GM10248 (cell line): ENCODE results near the gene ERCC4.

Experiments
- CTCF ChIA-PET: fragments of 300-600 bp; sonication (Branson Sonifier 250); formaldehyde crosslinking; extraction: SDS; loops from one replicate; lab custom pipeline; 2021; ENCODE audit warnings: antibody characterized with exemption; lab: Yijun Ruan, JAX
- POLR2A ChIA-PET: fragments of 350-650 bp; sonication (Branson Sonifier 250); formaldehyde crosslinking; extraction: SDS; loops from one replicate; lab custom pipeline; 2020; ENCODE audit warnings: antibody characterized with exemption; lab: Yijun Ruan, JAX
- DNase-seq: peaks from one replicate; pipeline ENCODE4 v3.0.0; 2012; ENCODE audit errors: extremely low spot score
- TF ChIP-seq, protein P1 (sequence below): IDR thresholded peaks from 2 replicates; pipeline ENCODE4 v1.5.1; 2012; ENCODE audit warnings: mild to moderate bottlenecking, low read depth; ENCODE audit errors: extremely low read depth, missing control alignments, control extremely low read depth

Gene ERCC4

DNA sequence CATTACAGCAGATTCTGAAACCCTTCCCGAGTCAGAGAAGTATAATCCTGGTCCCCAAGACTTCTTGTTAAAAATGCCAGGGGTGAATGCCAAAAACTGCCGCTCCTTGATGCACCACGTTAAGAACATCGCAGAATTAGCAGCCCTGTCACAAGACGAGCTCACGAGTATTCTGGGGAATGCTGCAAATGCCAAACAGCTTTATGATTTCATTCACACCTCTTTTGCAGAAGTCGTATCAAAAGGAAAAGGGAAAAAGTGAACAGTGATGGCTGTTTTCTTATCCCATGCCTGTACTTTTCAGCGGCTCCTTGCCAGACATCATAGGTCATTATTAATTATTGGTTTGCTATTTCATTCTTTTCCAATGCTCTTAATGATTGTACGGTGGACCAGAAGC, 28.1 kb downstream of the ERCC4 start:
- CTCF ChIA-PET, result interaction anchor here (1.1 to 2.0 kb wide), 5 partner anchors 14 to 28 kb away, joined by 3 to 6 read pairs (median 4); partner anchors contain the start of gene ERCC4
- TF ChIP-seq, protein P1, sequence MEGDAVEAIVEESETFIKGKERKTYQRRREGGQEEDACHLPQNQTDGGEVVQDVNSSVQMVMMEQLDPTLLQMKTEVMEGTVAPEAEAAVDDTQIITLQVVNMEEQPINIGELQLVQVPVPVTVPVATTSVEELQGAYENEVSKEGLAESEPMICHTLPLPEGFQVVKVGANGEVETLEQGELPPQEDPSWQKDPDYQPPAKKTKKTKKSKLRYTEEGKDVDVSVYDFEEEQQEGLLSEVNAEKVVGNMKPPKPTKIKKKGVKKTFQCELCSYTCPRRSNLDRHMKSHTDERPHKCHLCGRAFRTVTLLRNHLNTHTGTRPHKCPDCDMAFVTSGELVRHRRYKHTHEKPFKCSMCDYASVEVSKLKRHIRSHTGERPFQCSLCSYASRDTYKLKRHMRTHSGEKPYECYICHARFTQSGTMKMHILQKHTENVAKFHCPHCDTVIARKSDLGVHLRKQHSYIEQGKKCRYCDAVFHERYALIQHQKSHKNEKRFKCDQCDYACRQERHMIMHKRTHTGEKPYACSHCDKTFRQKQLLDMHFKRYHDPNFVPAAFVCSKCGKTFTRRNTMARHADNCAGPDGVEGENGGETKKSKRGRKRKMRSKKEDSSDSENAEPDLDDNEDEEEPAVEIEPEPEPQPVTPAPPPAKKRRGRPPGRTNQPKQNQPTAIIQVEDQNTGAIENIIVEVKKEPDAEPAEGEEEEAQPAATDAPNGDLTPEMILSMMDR, result no peak
- no peak for DNase-seq
- POLR2A ChIA-PET, result no interaction called here

DNA sequence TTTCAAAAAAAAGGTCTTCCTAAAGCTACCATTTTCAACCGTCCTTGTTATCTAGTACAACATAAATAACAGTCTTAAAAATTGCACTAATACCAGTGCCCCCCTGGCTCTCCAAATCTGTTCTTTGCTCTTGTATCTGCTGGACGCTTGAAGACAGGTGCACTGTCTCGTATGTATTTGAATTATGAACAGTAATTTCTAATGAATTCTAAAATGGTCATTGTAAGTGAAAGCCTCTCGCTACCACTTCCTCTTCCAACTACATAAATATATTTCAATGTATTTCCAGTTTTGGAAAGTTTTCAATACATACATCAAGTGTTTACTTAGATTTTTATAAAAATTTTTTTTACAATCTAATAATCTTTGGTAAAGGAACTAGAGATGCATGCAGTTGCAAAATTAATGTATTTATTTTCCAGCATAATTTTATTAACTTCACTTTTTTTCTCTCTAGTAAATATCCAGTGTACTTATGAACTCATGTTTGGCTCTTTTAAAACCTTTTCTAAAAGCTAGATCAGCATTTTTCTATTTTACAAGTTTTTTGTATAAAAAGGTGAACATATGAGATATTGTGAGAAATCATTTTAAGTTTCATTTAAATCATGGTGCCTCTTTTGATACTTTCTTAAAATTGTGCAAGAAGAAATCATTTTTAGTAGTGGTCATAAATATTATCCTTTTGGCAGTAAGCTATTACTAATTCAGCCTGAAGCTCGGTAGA, 31.0 kb downstream of the ERCC4 start:
- TF ChIP-seq, protein P1, result no peak
- no peak for DNase-seq
- ChIA-PET POLR2A (no interaction called here), CTCF (no interaction called here)

DNA sequence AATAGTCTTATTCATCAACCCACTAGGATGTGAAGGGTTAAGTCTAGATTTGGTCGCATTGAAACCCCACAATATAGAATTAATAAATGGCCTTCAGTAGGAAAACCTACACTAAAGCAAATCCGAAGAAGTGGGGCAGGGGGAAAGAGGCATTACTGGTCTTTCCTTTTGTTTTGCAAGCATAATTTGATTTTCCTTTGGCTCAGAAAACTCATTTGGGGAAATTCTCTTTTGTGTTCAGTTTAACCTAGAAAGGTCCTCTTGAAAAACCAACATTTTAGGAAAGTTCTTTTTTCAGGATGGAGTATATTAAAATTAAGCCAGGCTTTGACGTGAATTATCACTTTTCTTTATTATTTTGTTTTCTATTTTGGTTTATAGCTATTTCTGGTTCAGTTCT, 31.7 kb downstream of the ERCC4 start:
- DNase-seq, result no peak
- TF ChIP-seq, protein P1, result no peak
- CTCF ChIA-PET, result no interaction called here
- POLR2A ChIA-PET, result no interaction called here

DNA sequence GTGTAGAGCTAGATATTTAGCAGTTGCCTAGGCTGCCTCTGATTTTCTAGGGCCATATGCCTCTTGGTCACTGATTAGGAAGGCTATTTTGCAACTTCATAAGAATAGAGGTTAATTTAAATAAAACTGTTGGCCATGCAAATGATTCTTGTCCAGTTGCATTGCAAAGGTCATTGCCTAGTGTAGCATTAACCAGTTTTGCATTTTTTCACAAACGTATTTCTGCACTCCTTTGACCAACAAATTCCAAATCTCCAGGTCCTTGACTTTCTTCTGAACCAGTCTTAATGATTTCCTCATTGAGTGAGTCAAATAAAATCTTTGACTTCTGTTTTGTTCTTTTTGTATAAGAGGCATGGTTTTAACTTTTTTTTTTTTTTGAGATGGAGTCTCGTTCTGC, 33.5 kb downstream of the ERCC4 start:
- TF ChIP-seq, protein P1, result no peak
- ChIA-PET POLR2A (no interaction called here), CTCF (no interaction called here)
- DNase-seq, result no peak

DNA sequence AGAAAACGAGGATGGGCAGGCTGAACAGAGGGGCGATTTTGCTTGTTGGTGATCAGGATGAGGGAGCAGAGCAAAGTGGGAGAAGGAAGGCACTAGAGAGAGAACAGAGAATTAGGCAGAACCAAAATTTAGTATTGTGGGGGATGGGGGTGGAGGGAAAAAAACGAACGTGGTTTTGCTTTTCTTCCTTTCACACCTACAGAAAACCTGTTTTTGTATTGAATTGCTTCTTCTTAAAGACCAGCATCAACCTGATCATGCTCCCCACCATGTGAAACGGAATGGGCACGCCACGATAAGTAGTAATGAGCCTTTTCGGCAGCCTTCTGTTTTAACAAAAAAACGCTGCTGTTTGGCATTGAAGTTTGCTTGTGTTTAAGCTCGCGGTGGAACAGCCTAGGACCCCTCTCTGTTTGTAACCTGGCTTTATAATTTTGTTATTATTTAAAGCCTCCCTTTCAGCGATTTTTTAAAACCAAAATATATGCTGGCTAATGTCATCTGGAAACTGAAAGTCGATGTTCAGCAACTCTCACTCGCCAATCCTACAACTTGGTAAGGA, 36.8 kb downstream of the ERCC4 start:
- DNase-seq, result peak; percentile 49
- POLR2A ChIA-PET, result no interaction called here
- CTCF ChIA-PET, result interaction anchor here (2.1 kb wide), 1 partner anchor 37 kb away, joined by 7 read pairs; the partner anchor contains the start of gene ERCC4
- TF ChIP-seq, protein P1, result no peak

DNA sequence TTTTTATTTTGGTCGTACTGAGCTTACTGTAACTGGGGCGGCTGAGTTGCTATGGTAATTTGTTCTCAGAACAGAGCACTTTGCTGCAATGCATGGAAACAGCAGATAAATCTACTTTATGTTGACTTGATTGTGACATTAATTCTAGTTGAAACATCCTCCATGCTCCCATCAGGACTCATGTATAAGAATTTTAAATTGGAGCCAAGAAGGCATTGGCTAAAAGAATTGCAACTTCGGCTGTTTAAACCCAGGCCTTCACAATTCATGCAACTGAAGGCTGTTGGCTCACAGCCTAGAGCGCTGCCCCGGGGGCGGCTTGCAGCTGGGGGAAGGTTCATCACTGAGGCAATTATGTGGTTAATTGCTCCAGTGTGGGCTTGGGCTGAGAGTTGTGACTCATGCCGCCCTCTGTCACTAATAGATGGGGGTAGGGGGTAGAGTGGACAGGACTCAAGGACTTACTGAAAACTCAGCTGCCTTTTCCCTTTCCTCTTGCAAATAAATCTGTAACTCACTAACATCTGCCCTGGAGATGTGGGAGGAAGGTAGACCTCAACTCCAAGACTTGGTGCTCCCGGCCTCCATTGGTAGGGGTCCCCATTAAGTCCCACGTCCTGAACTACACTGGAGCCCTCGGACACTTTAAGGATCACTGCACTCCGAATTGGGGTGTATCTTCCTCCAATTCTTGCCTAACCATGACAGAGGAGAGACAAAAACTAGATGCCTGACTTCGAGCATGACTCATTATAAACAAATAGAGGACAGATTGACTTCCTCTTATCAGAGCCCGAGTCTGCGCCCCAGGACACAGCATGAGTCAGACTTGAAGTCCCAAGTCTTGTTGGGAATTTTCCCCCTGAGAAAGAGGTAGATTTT, 37.5 kb downstream of the ERCC4 start:
- peak; percentile 59 for DNase-seq
- TF ChIP-seq, protein P1, result no peak
- POLR2A ChIA-PET, result no interaction called here
- CTCF ChIA-PET, result interaction anchor here (2.1 kb wide), 1 partner anchor 38 kb away, joined by 7 read pairs; the partner anchor contains the start of gene ERCC4
